Ecto neural progenitor cell (in vitro differentiated cells): ENCODE results near the gene TK2.

Source experiments
- DNase-seq: peaks from one replicate; pipeline ENCODE4 v3.0.0-alpha.2; 2018; ENCODE audit warnings: low spot score

The TK2 gene

GRCh38 chr16:66481943-66482390 is 68.0 kb downstream of the TK2 start:
- DNase-seq, result no peak

DNA sequence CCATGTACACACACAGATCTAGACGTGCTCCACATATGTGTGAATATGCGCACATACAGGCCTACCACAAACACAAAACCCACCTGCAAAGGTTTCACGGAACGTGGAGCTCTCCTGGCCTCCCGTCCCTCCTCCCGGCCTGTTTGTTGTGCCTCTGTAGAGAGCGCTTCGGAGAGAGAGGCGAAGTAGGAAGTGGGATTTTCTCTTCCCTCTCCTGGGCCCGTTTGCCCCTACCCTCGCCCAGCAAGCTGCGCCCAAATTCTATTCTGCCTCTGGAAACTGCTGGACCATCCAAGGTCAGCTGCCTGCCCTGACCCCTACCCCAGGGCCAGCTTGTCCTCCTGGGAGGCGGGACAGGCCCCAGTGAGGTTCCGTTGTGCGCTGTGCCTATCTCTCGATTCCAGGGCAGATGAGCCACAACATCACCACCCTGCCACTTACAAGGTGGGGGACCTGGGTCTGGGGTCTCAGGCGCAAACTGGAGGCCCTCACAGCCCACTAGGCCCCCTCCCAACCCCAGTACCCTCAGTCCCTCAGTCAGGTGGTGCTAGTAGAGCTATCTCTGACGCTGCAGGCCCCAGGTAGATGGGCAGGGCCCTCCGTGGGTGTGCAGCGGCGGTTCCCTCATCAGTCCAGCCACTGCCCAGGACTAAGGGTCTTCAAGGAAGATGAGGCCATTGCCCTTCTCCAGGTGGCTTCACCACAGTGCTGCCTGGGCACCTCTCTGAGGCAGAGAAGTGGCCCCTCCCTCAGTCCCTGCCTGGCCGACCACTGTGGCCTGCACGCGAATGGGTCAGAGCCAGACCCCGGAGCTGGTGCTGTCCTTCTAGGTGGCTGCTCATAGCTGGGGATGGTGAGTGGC is 68.6 kb downstream of the TK2 start:
- no peak for DNase-seq

DNA sequence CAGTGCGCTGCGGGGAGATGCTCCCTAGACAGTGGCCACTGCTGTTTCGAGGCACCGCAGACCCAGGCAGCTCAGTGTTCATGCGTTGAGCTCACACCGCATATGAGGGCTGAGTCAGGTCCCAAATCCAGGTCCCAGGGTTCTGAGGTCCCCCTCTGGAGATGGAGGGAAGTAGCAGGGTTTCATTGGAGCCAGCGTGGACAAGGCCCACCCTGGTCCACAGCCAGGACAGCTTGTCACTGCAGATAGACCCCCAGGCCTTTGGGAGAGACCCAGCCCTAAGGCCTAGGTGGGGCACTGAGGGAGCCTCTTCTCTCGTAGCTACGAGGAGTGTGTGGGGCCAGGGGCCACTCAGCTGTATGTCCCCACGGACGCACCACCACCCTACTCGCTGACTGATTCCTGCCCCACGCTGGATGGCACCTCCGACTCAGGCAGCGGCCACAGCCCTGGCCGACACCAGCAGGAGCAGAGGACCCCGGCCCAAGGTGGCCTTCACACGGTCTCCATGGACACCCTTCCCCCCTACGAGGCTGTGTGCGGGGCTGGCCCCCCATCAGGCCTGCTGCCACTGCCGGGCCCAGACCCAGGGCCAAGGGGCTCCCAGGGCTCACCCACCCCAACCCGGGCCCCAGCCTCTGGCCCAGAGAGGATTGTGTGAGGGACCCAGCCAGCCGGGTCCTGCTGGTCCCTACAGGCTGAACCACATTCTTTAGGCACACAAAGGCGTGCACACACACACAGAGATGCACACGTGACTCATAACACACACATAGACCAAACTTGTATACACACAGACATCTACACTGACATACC is 69.4 kb downstream of the TK2 start:
- no peak for DNase-seq

- no peak for DNase-seq
These were observed 70.2 kb downstream of the TK2 start for GRCh38 chr16:66479661-66480264.

DNA sequence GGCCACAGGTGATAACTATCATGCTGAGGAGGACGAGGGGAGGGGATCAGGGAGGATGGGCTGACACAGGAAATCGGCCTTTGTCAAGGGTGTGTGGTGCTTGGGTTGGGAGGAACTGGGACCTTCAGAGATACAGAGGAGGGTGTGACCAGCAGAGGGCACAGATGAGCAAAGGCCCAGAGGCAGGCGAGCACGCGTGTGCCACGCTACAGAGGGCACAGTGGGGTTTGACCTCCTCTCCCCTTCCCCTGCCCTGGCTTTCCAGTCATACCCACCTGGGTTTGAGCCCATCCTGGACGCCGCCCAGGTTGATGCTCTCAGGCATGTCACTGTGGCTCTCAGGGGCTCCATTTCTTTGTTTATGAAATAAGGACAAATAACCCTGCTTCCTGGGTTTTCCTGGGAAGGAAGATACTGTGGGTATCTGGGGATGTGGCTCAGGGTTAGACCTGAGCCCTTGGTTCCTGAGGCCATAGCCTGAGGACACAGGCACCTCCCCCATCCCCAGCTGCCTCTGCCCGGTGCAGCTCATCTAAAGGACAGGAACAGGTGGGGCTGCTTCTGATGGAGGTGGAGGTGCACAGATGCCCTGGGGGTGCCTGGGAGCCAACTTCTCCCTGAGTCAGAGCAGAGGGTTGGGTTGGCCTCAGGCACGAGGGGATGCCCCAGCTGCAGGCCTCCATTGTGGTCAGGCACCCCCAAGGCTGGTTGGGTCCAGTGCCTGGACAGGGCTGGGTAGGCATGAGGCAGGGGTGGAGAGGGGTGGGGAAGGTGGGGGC is 71.0 kb downstream of the TK2 start:
- DNase-seq, result peak; percentile 78

GRCh38 chr16:66477028-66477515 is 72.8 kb downstream of the TK2 start:
- no peak for DNase-seq

- no peak for DNase-seq
These were observed 73.4 kb downstream of the TK2 start for GRCh38 chr16:66476328-66477027.

DNA sequence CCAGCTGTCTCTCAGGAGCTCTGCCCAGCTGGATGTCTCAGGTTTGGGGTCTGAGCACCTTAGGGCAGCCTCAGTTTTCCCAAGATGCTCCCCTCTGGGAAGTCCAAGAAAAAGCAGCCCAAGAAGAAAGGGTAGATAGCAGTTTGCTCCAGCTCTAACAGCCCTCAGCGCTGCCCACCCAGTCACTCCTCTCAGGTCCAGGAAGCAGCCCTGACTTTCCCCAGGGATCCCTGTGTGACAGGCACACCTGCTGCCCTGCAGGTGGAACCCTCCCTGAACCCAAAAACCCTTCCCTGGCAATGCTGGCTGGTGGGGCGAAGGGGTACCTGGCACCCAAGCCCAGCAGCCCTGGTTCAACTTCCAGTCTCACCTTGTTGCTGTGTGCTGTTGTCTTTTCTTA is 74.7 kb downstream of the TK2 start:
- no peak for DNase-seq

DNA sequence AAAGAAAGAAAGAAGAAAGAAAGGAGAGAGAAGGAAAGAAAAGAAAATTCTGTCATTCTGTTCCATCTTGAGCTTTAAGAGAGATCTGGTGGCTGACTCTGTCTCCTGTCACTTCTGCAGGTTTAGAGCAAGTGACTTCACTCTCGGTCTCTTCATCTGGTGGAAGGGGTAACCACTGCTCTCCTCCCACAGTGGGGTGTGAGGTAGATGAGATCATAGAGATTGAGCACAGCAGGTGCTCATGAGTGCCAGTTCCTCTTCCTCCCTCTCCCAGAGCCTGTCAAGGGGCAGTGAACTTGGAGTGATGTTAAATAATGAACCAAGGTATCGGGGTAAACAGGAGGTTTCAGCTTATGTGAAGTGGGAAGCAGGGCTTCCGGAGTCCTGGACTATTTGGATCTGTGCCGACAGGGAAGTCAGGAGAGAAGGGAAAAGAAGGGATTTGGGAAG is 75.1 kb downstream of the TK2 start:
- DNase-seq, result no peak

GRCh38 chr16:66473654-66474519 is 76.0 kb downstream of the TK2 start:
- DNase-seq, result no peak

DNA sequence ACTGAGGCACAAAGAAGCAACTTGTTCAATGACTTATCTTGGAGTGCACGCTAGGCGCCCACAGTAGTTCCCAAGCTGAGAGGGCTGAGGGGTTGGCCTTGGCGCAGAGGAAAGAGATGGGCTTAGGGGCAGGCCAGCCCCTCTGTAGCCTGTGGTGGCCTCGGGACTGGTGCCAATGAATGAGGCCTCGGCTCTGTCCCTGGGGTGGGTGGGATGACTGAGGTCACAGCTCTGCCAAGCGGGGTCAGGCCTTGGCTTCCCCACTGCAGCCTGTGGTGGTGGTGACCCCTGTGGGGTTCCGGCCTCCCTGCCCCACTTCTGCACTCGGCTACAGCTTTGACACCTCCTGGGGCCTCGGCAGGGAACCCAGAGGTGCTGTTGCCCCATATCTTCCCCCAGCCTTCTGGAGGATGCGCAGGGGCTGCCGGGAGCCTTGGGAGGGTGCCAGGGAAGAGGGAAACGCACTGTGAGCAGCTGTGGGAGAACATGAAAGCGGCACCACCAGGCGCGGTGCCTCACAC is 76.8 kb downstream of the TK2 start:
- DNase-seq, result no peak

GRCh38 chr16:66471716-66472393 is 78.1 kb downstream of the TK2 start:
- DNase-seq, result no peak

GRCh38 chr16:66471264-66471663 is 78.7 kb downstream of the TK2 start:
- DNase-seq, result no peak

GRCh38 chr16:66470556-66470955 is 79.4 kb downstream of the TK2 start:
- no peak for DNase-seq

- no peak for DNase-seq
These were observed 79.9 kb downstream of the TK2 start for GRCh38 chr16:66469947-66470546.

- DNase-seq, result no peak
These were observed 80.5 kb downstream of the TK2 start for GRCh38 chr16:66469291-66469946.

- no peak for DNase-seq
These were observed 81.5 kb downstream of the TK2 start for GRCh38 chr16:66468321-66468965.

DNA sequence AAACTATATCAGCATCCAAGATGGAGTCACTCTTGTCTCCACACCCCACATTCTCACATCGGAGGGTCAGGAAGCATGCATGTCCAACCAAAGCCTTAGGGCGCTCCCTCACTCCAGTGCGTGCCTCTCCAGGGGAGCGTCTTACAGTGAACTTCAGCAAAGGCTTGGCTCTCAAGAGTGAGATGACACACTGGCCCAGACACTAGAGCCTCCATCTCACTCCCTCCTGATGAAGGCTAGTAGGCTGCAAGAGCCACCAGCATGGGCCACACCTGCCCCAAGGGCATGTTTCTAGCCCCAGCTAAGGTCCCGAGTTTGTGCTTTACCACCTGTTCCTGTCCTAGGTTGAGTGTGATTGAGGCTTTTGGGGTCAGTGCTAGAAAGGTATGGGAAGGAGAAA is 82.3 kb downstream of the TK2 start:
- DNase-seq, result no peak
